ENCODE data around the gene PMPCA.
"Not testable (repeated sequence)": the region's sequence is repeated elsewhere in the genome, so short reads cannot be mapped to it uniquely, and the experiment has no call there.

PMPCA gene

DNA sequence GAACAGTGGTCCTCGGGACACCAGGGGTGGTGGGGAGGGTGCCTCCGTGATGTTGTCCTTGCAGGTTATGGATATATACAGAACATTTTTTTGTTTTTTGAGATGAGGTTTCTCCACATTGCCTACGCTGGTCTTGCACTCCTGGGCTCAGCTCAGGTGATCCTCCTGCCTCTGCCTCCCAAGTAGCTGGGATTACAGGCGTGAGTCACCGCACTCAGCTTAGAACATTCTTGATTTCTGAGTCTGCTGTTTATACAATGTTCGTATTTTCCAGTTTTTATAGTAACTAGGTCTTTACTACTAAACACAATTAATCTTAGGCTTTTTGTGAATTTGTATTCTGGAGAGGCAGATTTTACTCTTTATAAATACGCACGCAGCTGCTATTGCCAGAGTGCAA lies 6.0 kb downstream of the PMPCA start:
- no peak for DNase-seq

DNA sequence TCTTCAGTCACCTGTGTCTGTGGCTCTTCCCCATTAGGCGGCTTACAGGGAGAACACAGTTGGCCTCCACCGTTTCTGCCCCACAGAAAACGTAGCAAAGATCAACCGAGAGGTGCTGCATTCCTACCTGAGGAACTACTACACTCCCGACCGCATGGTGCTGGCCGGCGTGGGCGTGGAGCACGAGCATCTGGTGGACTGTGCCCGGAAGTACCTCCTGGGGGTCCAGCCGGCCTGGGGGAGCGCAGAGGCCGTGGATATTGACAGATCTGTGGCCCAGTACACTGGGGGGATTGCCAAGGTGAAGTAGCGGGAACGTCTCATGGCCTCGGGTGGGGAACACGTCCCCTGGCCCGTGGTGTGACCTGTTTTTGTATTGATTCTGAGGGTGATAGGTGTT lies 6.5 kb downstream of the PMPCA start:
- DNase-seq = no peak

- DNase-seq = no peak
Measured at GRCh38 chr9:136418182-136419091, 8.0 kb downstream of the PMPCA start.

- DNase-seq = no peak
Measured at GRCh38 chr9:136419092-136419420, 8.6 kb downstream of the PMPCA start.

DNA sequence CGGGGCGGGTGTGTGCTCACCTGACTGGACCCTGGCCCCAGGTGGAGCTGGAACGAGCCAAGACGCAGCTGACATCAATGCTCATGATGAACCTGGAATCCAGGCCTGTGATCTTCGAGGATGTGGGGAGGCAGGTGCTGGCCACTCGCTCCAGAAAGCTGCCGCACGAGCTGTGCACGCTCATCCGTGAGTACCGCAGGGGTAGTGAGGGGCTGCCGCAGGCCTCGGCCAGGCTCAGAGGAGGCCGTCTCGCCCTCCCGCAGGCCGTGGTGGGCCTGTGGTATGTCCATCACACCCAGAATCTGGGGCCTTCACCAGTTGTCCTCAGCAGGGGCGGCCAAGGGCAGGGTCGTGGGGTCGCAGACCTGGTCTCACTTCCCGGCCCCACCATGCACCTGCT lies 11.3 kb downstream of the PMPCA start:
- DNase-seq = no peak

DNA sequence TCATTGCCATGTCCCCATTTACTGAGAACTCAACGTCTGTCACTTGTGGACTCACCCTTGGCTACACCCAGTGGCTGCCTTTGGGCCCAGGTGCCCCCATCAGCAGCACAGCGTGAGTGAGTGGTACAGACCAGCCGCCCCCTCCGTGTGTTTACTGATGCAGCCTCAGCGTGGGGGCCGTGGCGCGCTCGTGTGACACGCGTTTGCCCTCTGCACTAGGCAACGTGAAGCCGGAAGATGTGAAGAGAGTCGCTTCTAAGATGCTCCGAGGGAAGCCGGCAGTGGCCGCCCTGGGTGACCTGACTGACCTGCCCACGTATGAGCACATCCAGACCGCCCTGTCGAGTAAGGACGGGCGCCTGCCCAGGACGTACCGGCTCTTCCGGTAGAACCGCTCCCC lies 12.4 kb downstream of the PMPCA start:
- DNase-seq = no peak

DNA sequence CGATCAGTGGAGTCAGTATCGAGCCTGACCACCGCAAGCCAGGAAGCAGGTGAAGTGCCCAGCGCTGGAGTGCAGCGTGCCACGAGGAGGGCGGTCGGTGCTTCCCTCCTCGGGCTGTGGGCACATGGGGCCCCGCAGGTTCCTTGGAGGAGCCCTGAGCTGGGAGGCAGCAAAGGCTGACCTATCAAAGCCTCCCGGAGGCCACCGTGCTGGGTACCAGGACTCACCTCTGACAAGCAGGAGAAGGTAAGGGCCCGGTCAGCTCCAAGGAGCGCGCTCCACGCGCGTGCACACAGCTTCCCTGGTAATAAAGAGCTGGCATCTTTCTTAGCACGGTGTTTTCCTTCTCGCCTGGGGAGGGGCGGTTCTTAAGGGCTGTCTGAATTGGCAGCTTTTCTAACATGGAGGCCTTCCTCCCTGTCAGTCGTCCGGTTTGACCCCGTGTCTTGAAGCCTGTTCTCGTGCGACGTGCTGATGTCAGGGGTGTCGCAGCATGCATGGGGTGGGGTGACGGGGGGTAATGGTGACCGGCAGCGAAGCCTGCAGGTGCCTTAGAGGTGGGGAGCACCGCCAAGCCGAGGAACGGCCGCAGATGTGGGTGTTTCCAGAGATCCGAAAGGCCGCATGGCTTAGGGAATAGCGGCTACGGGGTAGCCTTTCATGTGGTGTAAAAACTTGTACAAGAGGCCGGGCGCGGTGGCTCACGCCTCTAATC lies 13.1 kb downstream of the PMPCA start:
- no peak for DNase-seq

DNA sequence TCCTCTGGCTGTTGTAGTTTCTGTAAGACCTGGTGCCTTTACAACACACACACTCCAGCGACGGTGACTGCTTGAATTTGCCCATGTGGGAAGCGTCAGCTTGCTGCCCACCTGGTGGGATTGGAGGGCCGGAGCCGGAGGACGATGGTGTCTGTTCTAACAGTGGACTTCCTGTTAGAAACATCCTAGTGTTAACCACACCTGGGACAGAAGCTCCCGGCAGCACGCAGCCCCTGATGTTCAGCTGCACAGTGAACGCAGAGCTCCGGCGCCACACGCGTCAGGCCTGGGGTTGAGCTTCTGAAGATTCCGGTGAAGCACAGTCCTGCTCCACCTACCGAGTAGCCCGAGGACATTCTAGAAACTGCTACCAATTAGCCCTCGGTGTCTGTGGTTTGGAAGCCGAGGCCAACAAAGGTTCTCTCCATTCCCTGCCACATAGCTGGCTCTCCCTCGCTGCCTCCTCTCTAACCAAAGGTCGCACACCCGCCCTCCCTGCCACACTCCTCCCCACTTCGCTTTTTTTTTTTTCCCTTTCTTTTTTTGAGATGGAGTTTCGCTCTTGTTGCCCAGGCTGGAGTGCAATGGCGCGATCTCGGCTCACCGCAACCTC lies 14.4 kb downstream of the PMPCA start:
- no peak for DNase-seq

DNA sequence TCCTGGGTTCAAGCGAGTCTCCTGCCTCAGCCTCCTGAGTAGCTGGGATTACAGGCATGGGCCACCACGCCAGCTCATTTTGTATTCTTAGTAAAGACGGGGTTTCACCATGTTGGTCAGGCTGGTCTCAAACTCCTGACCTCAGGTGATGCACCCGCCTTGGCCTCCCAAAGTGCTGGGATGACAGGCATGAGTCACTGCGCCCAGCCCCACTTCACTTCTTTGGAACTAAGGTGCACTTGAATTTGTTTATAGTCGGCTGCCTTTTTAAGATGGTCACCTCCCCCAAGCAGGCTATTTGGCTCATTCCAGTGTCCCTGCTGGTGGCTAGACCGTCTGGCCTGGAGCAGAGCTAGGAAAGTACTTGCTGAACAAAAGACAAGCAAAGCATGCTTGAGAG lies 14.9 kb downstream of the PMPCA start:
- not testable (repeated sequence) for DNase-seq

DNA sequence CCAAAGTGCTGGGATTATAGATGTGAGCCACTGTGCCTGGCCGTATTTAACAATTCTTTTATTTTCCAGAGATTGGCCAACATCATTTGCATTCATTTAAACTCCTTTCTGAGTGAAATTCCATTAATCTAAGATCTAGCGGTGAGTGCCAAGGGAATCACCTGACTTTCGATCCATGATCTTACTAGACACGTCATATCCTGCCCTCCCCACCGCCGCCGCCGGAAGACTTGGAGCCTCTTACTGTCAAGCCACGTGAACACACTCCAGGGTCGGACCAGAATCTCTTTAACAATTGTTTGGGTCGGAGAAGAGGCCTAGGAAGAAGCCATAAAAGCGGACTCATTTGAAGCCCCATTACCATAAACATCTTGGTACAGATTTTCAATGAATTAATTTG lies 16.3 kb downstream of the PMPCA start:
- DNase-seq = no peak

- no peak for DNase-seq
Measured at GRCh38 chr9:136429075-136429628, 18.7 kb downstream of the PMPCA start.

GRCh38 chr9:136429683-136430491 lies 19.4 kb downstream of the PMPCA start:
- no peak for DNase-seq

DNA sequence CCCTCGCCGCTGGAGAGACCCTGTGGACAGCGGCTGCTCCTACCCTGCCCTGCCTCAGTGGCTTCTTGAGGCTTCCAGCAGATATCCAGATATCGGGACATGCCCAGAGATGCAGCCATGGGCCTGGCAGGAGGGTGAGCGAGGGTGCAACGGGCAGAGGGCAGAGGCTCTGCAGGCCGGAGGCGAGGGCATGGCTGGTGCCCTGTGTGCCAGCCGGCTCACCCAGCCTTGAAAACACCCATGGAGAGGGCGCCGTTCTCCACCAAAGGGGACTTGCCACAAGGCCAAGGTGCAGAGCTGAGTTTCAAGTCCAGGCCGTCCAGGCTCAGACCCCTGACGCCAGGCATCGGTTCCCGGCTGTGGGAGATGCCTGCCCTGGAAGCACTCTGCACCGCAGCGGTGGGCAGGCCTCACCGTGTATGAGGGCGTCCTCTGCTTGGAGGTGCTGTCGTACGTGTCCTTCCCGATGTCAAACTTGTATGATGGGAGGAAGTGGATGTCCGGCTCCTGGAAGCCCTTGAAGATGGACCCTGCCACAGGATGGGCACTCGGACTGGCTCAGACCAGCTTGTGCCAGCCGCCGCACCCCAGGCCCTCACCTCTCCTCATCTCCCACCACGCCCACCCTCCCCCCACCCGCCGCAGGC lies 20.3 kb downstream of the PMPCA start:
- DNase-seq = no peak

- DNase-seq = no peak
Measured at GRCh38 chr9:136431782-136432350, 21.4 kb downstream of the PMPCA start.

DNA sequence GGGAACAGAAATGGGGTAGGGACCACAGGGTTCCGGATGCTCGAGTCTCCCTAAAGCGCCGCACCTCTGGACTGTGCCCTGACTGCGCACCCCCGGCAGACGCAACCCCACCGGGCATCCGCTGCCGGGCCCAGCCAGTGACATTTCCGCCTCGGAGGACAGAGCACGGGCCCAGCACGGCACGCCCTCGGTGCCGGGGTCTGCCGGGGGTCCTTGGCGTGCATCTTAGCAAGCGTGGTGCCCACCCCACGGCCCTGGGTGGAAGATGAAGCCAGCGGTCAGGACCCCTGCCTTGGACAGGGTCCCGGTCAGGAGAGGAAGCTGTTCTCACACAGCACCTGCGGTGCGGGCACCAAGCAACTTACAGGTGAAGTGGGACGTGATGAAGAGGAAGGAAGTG lies 22.1 kb downstream of the PMPCA start:
- DNase-seq = no peak

GRCh38 chr9:136433043-136433715 lies 22.7 kb downstream of the PMPCA start:
- no peak for DNase-seq

- DNase-seq = no peak
Measured at GRCh38 chr9:136433849-136434579, 23.6 kb downstream of the PMPCA start.

DNA sequence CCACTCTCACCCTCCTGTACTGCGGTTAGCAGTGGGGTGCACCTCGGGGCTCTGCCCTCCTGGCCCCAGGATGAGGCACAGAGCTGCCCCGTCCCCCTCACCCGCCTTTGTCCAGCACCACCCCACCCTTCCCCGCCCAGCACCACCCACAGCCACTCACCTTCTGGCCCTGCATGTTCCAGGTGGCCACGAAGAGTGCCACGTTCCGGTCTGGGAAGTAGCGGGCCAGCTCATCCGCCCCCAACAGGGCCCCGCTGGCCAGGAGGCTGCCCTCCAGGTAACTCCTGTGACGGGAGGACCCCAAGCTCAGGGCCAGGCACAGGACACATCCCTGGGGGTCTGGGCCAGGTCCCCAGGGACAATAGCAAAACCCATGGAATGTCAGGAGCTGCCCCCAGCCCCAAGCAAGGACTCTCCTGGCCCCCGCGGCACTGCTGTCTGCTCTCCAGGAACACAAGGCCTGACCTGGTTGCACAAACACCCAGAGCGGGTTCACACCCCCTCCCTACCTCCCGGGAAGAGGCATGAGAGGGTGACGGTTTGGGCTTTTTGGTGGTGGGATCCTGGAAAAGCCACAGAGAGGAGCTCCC lies 24.2 kb downstream of the PMPCA start:
- DNase-seq = no peak

- no peak for DNase-seq
Measured at GRCh38 chr9:136436055-136436634, 25.7 kb downstream of the PMPCA start.

DNA sequence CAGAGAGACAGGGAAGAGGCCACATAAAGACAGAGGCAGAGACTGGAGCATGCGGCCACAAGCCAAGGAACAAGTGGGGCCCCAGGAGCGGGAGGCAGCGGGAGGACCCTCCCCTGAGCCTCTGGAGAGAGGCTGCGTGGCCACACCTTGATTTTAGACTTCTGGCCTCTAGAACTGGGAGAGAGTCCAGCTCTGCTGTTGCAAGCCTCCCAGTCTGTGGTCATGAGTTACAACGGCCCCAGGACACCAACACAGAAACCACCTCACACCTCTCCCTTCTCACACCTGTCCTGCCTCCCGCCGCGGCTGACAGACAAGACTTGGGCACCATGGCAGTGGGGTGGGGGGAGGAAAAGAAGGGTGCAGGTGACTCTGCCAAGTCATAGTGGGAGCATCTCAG lies 27.0 kb downstream of the PMPCA start:
- DNase-seq = no peak
